Measurements from ENCODE around the gene MUC6. TPM values are rescaled to one million over a fixed set of nuclear protein-coding genes. Genes with fewer than 3 reads are reported as not detected.
"Not testable (repeated sequence)": the region's sequence is repeated elsewhere in the genome, so short reads cannot be mapped to it uniquely, and the experiment has no call there.

MUC6 gene
- polyA plus RNA-seq, 3 donors: 14.8 to 31.8 (median 17.0) TPM

DNA sequence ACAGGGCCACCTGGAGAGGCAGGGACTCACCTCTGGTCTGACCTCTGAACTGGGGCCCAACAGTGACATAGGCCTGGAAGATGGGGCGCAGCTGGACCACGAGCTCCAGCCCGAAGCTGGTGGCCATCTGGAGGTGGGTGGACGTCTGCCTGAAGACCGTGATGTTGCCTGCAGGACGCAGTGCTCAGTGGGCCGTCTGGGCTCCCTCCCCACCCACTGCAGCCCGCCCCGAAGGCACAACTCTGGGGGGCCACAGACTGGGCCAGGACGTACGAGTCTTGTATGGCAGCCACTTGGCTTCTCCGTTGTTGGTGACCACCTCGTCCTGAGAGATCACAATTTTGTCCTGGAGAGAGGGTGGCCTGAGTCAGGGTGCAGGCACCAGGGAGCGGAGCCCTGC is 7.9 kb downstream of the MUC6 start:
- DNase-seq (ENCODE audit: extremely low read depth in 1 of 11, low read depth in 9 of 11, low spot score in 4 of 11): no peak

DNA sequence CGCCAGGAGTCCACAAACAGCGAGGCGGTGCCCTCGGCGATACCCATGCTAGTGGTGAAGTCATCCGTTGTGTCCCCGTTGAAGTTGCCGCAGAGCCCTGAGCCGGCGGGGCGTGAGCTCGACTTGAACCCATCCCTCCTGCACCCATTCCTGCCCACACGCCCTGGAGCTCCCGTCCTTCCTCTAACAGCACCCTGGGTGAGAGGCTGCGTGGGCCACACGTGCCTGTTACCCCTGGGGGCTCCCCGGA is 8.3 kb downstream of the MUC6 start:
- no peak for DNase-seq (ENCODE audit: extremely low read depth in 1 of 11, low read depth in 9 of 11, low spot score in 4 of 11)

GRCh38 chr11:1027483-1028290 is 8.8 kb downstream of the MUC6 start:
- DNase-seq (ENCODE audit: extremely low read depth in 1 of 11, low read depth in 9 of 11, low spot score in 4 of 11): no peak

GRCh38 chr11:1026641-1027482 is 9.7 kb downstream of the MUC6 start:
- no peak for DNase-seq (ENCODE audit: extremely low read depth in 1 of 11, low read depth in 9 of 11, low spot score in 4 of 11)

- no peak for DNase-seq (ENCODE audit: extremely low read depth in 1 of 11, low read depth in 9 of 11, low spot score in 4 of 11)
These were observed 10.4 kb downstream of the MUC6 start for GRCh38 chr11:1026163-1026450.

DNA sequence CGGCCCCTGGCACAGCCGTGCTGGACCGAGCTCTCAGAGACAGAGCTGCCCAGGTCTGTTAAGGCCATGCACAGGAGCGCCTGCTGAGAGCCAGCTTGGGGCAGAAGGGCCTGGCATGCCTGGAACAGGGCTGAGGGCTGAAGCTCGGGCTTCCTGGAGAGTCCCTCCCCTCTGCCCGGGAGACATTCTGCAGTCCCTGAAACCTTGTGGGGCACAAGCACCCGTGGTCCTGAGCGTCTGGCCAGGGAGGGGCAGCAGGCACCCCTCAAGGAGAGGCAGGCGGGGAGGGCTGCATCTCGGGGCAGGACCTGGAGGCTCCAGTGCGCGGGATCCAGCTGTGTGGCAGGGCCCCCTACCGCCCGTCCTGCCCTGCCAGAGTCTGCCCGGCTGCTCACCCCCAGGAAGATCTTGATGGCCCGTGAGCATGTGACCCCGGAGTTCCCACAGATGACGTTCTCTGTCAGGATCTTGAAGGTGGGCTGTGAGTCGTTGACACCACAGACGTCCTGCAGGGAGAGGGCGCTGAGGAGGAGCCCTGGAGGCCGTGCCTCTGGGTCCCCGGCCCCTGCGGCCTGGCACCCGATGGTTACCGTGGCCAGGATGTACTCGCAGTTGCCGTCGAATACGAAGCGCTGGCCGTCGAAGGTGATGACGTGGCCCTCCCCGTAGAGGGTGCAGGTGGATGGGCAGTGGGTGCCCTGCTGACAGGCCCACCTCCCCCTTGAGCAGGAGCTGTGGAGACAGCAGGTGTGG is 10.9 kb downstream of the MUC6 start:
- no peak for DNase-seq (ENCODE audit: extremely low read depth in 1 of 11, low read depth in 9 of 11, low spot score in 4 of 11)

GRCh38 chr11:1024597-1025409 is 11.7 kb downstream of the MUC6 start:
- no peak for DNase-seq (ENCODE audit: extremely low read depth in 1 of 11, low read depth in 9 of 11, low spot score in 4 of 11)

- no peak for DNase-seq (ENCODE audit: extremely low read depth in 1 of 11, low read depth in 9 of 11, low spot score in 4 of 11)
These were observed 12.5 kb downstream of the MUC6 start for GRCh38 chr11:1023811-1024596.

DNA sequence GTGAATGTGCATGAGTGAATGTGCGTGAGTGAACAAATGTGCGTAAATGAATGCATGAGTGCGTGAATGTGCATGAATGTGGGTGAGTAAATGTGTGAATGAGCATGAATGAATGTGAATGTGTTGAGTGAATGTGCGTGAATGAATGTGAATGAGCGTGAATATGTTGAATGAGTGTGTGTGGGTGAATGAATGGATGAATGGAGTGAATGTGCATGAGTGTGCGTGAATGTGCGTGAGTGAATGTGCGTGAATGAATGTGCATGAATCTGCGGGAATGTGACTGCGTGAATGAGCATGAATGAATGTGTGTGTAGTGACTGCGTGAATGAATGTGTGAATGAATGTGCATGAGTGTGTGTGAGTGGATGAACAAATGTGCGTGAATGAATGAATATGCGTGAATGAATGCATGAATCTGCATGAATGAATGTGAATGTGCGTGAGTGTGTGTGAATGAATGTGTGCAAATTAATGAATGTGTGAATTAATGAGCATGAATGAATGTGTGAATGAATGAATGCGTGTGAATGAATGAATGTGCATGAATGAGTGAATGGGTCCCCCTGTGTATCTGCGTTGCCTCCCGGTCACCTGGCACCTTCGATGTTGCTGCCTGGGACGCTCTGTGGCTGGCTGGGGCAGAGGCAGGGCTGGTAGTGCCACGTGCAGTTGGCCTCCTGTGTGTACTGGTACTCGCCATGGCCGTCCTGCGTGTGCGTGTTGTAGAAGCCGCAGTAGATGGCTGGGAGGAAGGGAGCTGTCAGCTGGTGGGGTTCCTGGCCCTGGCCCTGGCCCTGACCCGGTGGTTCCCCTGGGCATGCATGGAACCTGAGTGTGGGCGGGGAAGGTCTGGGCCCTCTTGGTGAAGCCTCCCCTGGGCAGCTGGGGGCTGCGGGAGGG is 13.4 kb downstream of the MUC6 start:
- no peak for DNase-seq (ENCODE audit: extremely low read depth in 1 of 11, low read depth in 9 of 11, low spot score in 4 of 11)

- DNase-seq (ENCODE audit: extremely low read depth in 1 of 11, low read depth in 9 of 11, low spot score in 4 of 11): no peak
These were observed 14.1 kb downstream of the MUC6 start for GRCh38 chr11:1022411-1022810.

GRCh38 chr11:1020211-1020905 is 16.2 kb downstream of the MUC6 start:
- no peak for DNase-seq (ENCODE audit: extremely low read depth in 1 of 11, low read depth in 9 of 11, low spot score in 4 of 11)

GRCh38 chr11:1019321-1019910 is 17.1 kb downstream of the MUC6 start:
- no peak for DNase-seq (ENCODE audit: extremely low read depth in 1 of 11, low read depth in 9 of 11, low spot score in 4 of 11)

- no peak for DNase-seq (ENCODE audit: extremely low read depth in 1 of 11, low read depth in 9 of 11, low spot score in 4 of 11)
These were observed 18.4 kb downstream of the MUC6 start for GRCh38 chr11:1018091-1018490.

- no peak for DNase-seq (ENCODE audit: extremely low read depth in 1 of 11, low read depth in 9 of 11, low spot score in 4 of 11)
These were observed 19.1 kb downstream of the MUC6 start for GRCh38 chr11:1017269-1018005.

DNA sequence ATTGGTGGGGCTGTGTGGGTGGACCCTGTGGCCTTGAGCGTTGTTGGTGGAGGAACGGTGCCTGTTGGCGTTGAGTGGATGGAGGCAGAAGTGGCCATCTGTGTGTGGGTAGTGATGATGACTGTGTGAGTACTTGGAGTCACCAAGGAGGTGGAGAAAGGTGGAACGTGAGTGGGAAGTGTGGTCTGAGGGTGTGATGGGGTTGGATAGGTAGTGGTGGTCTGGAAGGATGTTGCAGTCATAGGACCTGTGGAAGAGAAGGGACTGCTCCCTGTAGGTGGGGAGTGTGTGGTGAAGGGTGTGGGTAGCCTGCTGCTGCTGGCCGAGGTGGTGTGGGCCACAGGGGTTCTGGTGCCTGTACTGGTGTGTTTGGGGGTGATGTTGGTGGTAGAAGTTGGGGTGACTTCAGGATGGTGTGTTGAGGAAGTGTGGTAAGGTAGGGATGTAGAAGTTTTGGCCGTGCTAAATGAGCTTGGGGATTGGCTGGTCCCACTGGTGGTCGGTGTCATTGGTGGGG is 19.9 kb downstream of the MUC6 start:
- DNase-seq (ENCODE audit: extremely low read depth in 1 of 11, low read depth in 9 of 11, low spot score in 4 of 11): not testable (repeated sequence)
